ENCODE data around the gene TEP1.

TEP1 gene

DNA sequence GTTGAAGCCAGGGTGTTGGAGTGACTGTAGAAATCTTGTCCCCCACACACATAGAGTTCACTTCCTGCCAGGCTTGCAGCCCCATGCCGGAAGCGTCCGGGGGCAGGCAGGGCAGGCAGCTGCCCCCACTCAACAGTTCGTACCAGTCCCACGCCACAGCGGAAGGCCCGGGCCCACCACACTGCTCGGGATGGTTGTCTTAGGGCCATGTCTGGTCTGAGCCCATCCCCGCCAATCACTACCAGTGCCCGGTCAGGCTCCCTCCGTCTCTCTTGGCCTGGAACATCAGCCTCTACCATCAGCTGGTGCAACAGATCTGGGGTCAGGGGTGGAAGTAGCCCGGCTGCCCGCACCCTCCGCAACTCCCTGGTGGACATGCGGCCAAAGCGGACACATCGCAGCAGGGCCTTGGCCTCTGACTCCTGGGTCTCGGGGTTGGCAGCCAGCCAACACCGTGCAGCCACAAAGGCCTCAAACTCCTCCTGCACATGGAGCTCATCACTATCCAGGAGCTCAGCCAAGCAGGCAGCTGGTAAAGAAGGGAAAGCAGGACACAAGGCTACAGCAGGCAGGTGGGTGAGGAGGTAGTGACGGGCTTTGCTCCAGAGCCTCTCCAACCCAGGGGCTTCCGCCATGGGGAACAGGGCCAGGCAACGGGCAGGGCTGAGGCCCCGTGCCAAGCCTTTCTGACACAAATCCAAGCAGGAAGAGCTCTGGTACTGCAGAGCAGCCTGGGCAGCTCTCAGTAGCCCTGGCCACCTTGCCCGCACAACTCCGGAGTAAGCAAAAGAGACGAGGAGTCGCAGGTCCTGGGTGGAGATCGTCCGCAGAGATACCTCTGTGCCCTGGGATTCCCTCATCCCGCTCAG lies 16.7 kb upstream of the TEP1 start:
- DNase-seq = no peak

DNA sequence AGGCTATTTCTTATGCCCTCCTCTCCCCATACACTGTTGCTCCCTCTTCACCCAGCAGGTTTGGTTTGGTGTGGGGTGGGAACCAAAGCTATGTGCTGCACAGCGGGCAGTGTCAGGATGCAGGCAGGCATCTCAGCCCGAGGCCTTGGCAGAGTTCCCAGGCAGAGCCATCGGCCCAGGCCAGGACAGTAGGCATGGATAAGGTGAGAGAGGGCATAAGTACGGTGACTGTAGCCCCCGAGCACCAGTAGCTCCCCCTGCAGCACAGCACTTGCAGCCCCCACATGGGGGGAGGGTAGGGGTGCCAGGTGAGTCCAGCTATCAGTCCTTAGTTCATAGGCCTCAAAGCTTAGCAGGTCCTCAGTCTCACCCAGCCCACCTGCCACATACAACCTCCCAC lies 15.5 kb upstream of the TEP1 start:
- DNase-seq = no peak

DNA sequence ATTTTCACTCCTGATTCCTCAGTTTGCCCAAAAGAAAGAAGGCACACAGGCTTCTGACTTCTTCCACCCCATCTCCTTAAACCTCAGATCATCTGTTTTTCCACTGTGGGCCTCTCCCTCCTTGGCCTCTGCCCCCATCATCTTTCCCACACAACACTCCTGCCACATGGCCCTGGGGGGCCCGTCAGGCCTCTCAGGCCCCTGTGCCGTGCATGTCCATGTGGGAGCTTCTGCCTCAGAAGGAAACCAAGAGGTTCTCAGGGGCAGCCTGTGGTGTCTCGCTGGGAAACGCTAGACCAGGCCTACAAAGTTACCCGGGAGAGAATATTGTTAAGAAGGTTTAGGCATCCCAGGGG lies 14.7 kb upstream of the TEP1 start:
- DNase-seq = no peak

DNA sequence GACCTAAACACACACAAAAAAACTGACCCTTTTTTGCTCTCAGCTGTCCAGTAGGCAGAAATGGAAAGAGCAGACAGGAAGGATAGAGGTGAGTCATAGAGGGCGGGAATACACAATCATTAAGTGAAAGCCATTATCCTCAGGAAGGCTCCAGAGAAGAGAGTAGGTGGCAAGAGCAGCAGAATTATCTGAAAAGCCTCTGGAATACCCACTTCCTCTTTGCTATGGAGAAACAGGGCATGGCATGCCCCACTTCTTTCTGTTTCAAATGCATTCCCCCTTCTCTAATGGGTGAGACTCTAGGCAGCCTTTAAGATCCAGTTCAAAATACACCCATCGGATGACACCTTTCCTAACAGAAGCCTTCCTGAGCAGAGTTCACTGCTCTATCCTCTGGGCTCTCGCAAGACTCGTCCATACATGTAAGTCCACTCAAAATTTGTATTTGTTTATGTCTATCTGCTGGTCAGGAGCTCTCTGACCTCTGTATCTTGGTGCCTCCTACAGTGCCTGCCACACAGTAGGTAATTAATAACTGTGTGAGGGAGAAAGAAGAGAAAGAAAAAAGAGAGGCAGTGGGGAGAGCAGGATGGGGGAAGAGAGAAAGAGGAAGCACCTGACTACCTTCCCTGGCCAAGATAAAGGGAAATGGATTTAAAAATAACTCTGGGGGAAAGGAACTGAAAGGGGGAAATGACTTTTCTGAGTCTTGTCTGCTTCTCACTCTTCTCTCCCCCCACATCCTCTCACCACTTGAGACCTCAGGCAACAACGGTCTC lies 14.1 kb upstream of the TEP1 start:
- peak; percentile 59 for DNase-seq

DNA sequence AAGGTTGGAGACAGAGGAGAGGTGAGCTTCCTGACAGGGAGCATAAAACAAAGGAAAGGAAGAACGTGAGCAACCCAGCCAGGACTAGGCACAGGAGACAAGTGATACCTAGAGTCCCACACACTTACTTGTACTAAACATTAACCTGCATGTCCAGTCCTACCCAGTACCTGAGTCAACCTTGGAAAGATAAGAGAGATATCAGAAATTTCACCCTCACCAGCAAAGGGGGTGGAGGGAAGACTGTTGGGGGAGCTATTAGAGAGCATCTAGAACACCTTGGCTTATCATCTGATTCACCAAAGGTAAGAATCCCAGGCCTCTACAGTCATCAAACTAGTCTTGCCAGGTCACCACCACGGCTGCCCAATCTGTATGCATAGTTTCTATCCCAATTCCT lies 11.6 kb upstream of the TEP1 start:
- DNase-seq = no peak

GRCh38 chr14:20422886-20423285 lies 9.6 kb upstream of the TEP1 start:
- DNase-seq = no peak

GRCh38 chr14:20421267-20421666 lies 8.0 kb upstream of the TEP1 start:
- DNase-seq = no peak

GRCh38 chr14:20419419-20419818 lies 6.1 kb upstream of the TEP1 start:
- DNase-seq = no peak

- no peak for DNase-seq
These were observed 5.2 kb upstream of the TEP1 start for GRCh38 chr14:20418501-20418909.

DNA sequence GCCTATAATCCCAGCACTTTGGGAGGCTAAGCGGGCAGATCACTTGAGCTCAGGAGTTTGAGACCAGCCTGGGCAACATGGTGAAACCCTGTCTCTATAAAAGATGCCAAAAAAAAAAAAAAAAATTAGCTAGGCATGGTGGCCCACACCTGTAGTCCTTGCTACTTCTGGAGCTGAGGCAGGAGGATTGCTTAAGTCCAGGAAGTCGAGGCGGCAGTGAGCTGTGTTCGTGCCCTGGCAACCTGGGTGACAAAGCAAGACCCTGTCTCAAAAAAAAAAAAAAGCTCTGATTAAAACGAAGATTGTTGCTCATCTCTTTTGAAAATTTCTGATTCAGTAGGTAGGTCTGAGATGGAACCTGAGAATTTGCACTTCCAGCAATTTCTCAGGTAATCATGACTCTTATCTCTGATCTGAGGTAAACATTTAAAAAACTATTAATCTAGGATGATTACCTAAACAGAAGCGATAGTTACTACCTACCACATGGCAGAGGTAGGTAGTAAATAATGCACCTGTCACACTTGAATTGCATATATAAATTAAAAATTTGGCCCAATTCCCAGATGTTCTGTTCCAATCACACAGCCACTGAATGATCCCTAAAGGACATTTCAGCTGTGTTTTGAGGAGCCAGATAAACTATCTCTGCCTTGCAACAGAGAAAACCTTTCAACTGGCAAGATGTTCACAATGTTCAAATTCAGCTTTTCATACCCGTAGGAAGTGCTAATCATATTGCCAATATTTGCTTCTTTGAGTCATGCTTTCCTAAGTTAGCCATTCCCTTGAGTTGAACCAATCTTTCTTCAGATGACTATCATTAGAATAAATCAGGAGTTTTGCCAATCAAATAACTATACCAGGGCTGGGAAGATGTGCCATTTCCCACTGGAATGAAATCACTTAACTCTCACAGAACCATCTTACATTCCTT lies 4.2 kb upstream of the TEP1 start:
- no peak for DNase-seq

GRCh38 chr14:20416223-20416622 lies 2.9 kb upstream of the TEP1 start:
- DNase-seq = no peak

DNA sequence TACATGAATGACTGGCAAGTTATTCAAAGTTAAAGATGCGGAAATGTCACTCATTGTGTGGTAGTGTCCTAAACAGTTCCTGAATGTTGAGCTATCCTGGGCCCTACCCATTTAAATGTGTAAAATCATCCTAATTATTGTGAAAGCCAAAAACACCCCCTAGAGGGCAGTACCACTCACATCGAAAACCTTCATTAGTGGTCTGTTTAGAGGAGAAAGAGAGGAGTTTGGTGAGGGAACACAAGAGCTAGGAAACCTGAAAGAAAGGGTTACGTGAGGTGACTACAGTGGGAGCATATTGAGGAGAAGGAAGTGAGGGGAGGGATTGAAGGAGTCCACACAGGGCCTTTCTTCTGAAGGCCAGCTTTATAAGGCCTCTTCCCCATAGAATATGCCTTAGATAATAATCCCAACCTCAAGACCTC lies 2.5 kb upstream of the TEP1 start:
- peak; percentile 62 for DNase-seq

- peak; percentile 5 for DNase-seq
These were observed 412 bp upstream of the TEP1 start for GRCh38 chr14:20413744-20414082.

DNA sequence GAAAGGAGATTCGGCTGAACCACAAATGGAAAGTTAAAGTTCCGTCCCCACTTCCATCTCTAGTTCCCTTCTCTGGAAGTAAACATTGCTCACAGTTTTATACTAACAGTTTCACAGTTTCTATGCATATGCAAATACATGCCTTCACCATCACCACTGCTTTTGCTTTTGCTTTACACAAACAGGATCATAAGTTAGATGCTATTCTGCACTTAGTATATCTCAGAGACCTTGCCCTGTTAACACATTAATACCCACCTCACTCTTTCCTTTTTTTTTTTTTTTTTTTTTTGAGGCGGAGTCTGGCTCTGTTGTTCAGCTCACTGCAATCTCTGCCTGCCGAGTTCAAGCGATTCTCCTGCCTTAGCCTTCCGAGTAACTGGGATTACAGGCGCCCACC lies 890 bp downstream of the TEP1 start:
- peak; percentile 7 for DNase-seq

GRCh38 chr14:20409226-20409625 lies 4.1 kb downstream of the TEP1 start:
- DNase-seq = peak; percentile 87

GRCh38 chr14:20403521-20403920 lies 9.8 kb downstream of the TEP1 start:
- DNase-seq = no peak

- DNase-seq = peak; percentile 6
These were observed 12.2 kb downstream of the TEP1 start for GRCh38 chr14:20400965-20401593.

- no peak for DNase-seq
These were observed 12.7 kb downstream of the TEP1 start for GRCh38 chr14:20400589-20400964.

- no peak for DNase-seq
These were observed 15.8 kb downstream of the TEP1 start for GRCh38 chr14:20397511-20397910.

DNA sequence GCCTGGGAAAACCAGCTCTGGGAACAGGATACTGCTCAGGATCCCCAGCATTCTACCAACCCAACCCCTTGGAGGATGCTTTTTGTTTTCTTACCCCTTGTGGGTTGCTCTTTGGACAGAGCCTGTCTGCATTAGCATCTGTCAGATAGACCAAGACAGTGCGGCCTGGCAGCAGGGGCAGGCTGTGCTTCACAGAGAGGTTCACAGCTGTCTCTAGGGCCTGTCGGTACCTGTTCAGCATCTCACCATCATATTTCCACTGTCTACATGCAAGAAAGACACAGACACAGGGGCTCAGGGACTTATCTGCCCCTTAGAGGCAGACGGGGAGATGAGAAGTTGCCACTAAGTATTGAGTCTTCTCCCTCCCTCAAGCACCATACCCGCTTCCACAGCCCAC lies 21.8 kb downstream of the TEP1 start:
- no peak for DNase-seq

GRCh38 chr14:20388159-20388558 lies 25.1 kb downstream of the TEP1 start:
- no peak for DNase-seq

- DNase-seq = no peak
These were observed 25.7 kb downstream of the TEP1 start for GRCh38 chr14:20387576-20387975.

Data from fibroblast of skin of back (primary cell).